Measurements from ENCODE around the gene CEP41.

CEP41 gene

GRCh38 chr7:130417213-130417612 lies 23.6 kb downstream of the CEP41 start:
- DNase-seq, result no peak

DNA sequence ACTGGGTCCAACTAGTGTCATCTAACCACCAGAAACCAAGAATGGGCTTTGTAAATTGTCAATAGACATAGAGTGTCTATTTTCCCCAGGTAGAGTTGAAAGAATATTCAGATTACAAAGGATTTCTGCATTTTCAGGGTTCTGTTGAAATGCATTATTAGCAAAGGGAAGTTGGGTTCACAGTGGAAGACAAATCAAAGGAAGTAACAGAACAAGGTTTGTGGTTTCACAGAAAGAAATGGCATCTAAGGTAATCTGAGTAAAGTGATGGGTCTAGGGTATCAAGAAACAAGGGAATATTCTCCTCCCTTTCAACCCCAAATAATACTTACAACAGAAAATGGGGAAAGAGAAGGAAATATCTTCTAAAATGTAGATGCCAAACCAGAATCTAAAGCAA lies 25.8 kb downstream of the CEP41 start:
- no peak for DNase-seq

DNA sequence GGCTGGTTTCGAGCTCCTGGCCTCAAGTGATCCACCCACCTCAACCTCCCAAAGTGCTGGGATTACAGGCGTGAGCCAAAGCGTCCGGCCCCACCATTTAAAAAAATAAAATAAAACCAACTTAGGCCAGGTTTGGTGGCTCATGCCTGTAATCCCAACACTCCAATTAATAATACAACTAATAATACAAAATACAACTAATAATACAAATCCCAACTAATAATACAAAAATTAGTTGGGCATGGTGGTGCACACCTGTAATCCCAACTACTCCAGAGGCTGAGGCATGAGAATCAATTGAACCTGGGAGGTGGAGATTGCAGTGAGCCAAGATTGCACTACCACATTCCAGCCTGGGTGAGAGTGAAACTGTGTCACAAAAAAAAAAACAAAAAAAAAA lies 27.6 kb downstream of the CEP41 start:
- DNase-seq, result no peak

- no peak for DNase-seq
These were observed 29.8 kb downstream of the CEP41 start for GRCh38 chr7:130410868-130411541.

DNA sequence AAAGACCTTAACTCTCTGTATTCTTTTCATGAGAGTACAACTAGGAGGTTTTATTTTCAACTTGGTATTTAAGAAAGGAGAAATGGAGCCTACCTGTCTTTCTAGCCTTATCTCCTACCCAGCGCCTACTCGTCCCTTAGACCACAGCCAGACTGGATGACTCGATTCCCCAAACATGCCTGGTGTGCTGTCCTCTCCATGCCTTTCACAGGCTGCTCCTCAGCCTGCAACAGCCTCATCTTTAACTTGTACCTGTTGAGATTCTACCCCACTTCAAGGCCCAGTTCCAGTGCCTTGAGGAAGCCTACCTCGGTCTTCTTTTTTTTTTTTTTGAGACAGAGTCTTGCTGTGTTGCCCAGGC lies 31.1 kb downstream of the CEP41 start:
- no peak for DNase-seq

- no peak for DNase-seq
These were observed 31.6 kb downstream of the CEP41 start for GRCh38 chr7:130409067-130409711.

GRCh38 chr7:130405003-130405402 lies 35.8 kb downstream of the CEP41 start:
- no peak for DNase-seq

- no peak for DNase-seq
These were observed 39.2 kb downstream of the CEP41 start for GRCh38 chr7:130401578-130401977.

- DNase-seq, result no peak
These were observed 39.7 kb downstream of the CEP41 start for GRCh38 chr7:130401101-130401500.

GRCh38 chr7:130400120-130400572 lies 40.7 kb downstream of the CEP41 start:
- no peak for DNase-seq

GRCh38 chr7:130398526-130399090 lies 42.2 kb downstream of the CEP41 start:
- DNase-seq, result no peak

GRCh38 chr7:130397758-130398073 lies 43.1 kb downstream of the CEP41 start:
- no peak for DNase-seq

- no peak for DNase-seq
These were observed 43.6 kb downstream of the CEP41 start for GRCh38 chr7:130397051-130397757.

DNA sequence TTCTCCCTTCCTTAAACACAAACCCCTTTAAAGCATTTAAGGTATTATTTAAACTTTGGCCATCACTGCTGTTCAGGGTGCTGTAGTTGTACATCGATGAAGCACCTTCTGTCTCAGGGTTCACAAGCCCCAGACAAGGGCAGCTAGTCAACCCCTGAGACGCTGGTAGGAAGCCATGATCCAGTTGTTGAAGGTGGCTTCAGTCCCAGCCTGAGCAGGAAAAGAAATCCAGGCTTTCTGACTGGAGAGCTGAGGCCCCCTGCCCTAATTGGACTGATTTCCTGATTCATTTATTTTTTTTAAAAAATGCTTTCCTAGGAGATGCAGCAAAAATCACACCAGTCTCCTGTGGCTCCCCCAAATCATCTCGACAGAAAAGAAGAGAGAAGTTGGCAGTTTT lies 44.7 kb downstream of the CEP41 start:
- no peak for DNase-seq

DNA sequence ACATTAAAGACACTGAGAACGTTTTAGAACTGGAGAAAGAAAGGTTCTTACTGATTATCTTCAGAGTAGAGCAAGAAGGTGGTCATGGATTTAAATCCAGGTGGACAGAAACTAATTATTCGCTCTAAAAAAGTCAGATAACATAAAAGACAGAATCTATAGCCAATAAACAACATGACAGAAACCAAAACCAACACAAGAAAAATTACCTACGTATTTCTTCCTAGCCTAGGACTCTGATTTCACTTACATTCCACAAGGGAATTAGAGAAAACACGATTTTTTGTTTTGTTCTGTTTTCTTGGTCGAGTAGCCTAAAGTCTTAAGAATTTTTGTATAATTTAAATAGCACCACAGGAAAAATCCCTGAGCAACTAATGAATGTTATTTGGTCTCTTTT lies 45.4 kb downstream of the CEP41 start:
- DNase-seq, result no peak

DNA sequence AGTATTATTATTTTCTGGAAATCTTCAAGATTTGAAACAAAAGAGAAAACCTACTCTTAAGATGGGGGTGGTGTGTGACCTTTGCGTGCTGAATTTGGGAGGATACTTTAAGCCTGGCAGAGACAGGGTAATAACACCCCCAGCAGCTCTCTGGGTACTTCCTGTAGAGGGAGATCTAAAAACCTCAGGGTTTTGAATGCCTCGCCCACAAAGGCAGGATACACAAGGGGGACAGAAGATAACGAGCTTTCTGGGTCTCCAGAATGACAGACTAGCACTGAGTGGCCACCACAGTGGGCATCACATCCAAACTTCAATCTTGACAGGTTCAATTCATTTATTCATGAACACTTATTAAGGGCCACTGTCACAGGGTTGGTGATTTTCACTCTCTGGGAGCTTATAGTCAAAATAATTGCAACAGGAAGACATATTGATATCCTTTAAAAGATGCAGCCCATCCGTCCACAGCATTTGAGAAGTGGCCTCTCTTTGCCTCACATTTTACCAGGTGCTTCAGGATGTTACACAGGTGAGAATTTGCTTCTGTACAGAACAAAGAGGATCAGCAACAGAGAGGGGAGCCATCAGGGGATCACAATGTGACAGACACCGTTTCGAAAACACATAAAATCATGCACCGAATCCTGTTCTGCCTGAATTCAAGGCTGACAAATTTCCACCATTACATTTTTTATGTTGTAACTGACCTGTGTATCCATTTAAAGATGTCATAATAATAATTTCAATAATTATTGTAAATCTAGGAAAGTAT lies 46.2 kb downstream of the CEP41 start:
- DNase-seq, result peak; percentile 5

DNA sequence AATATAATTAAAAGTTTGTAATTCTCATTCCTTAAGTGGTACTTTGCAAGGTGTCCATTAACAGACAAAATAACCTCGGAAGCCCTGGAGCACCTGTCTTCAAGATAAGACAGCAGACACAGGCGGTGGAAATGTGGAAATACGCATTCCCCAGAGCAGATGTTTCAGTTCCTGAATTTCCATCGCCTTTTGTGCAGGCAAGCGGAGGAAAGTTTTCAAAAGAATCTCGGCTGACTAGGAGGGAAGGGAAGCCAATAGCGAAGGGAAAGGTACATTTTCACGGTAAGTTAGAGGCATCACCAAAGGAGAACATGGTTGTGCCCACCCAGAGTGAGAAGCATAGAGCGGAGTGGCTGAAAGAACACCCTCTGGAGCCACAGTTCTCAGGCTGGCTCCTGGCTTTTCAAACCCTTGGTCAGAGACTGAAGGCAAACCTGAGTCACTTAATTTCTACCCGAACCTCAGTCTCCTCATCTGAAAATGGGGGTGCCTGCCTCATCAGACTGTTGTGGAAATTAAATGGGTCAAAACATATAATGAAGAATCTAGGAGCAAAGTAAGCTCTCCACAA lies 46.9 kb downstream of the CEP41 start:
- DNase-seq, result no peak

GRCh38 chr7:130393101-130393561 lies 47.7 kb downstream of the CEP41 start:
- no peak for DNase-seq

DNA sequence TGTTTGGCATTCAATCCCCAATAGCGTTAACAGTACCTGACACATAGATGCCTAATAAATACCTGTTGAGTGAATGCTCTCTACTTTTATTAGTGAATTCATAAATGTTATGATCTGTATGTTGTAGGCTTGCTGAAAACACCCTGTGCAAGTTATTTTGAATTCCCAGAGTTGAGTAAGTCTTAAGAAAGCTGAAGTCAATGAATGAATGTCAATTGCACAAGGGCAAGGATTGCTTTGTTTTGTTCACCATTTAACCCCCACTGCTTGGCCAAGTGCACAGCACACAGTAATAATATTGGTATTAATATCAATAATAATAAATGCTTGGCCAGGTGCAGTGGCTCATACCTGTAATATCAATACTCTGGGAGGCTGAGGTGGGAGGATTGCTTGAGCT lies 50.3 kb downstream of the CEP41 start:
- DNase-seq, result no peak

- no peak for DNase-seq
These were observed 52.1 kb downstream of the CEP41 start for GRCh38 chr7:130388671-130389070.

GRCh38 chr7:130387628-130388403 lies 53.0 kb downstream of the CEP41 start:
- no peak for DNase-seq

GRCh38 chr7:130387306-130387627 lies 53.5 kb downstream of the CEP41 start:
- DNase-seq, result no peak

Measured in effector CD8-positive, alpha-beta T cell (primary cell).